ENCODE data around the gene QSER1. TPM values are rescaled to one million over a fixed set of nuclear protein-coding genes. Genes with fewer than 3 reads are reported as not detected.
A peak's percentile ranks its signal among the peaks of the same experiment; 100 is the strongest.

Gene QSER1
- total and polyA plus RNA-seq, 9 of the 15 experiments (the other 6 are each of a cell fraction or from before 2014, with no cell fraction given): 5.8 to 33.6 (median 22.3) TPM

DNA sequence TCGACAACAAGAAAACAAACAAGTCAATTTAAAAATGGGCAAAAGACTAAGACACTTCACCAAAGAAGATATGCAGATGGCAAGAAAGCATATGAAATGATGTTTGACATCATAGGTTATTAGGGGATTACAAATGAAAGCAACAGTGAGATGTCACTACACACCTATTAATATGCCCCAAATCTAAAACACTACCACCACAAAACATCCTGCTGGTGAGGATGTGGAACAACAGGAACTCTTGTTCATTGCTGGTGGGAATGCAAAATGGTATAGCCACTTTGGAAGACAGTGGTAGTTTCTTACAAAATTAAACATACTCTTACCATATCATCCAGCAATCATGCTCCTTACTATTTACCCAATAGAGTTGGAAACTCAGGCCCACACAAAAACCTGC is 33.9 kb upstream of the QSER1 start:
- H3K9me1 ChIP-seq (ENCODE audit: control insufficient read depth, insufficient read depth, low read length): no peaks in the 10 kb centered on the region
- peak; percentile 46; the same call in 1 of the 3 replicates for ATAC-seq
- ChIA-PET CTCF (ENCODE audit: low intra/inter-chr PET ratio) (no interaction called here), POLR2A (no interaction called here)
- H3K4me2 ChIP-seq (ENCODE audit: insufficient read depth, low read length): no peak overlapping the region
- no peak overlapping the region for H3K27ac ChIP-seq (ENCODE audit: extremely low read depth, low read depth, low read length)
- H3K79me2 ChIP-seq (ENCODE audit: control insufficient read depth, insufficient read depth, low read length): no peaks in the 10 kb centered on the region
- no TSS peak for BruUV-seq (replicated peaks)
- no peaks in the 10 kb centered on the region for H4K20me1 ChIP-seq (replicated peaks; ENCODE audit: control insufficient read depth, insufficient read depth, low read length)
- in situ Hi-C loops (cut with MboI) (no loop called here), intact Hi-C loops (cut with micrococcal nuclease) (no loop called here)
- no peak overlapping the region for H2AFZ ChIP-seq (ENCODE audit: low read depth, low read length)
- no peaks in the 10 kb centered on the region for H3K4me1 ChIP-seq (replicated peaks in 1 of 2; ENCODE audit: control insufficient read depth in 2 of 2, insufficient read depth in 2 of 2, low read length in 2 of 2)
- no peaks in the 10 kb centered on the region for H3K36me3 ChIP-seq (ENCODE audit: control insufficient read depth, insufficient read depth, low read length)
- no peak overlapping the region for H3K9ac ChIP-seq (ENCODE audit: insufficient read depth in 1 of 2, low read depth in 2 of 2, low read length in 2 of 2)
- no peak overlapping the region for H3K4me3 ChIP-seq
- no peaks in the 10 kb centered on the region for H3K27me3 ChIP-seq (ENCODE audit: control insufficient read depth in 2 of 2, insufficient read depth in 2 of 2, low read length in 2 of 2)
- WGBS (ENCODE audit: insufficient coverage, low coverage, missing lambda C conversion rate): 0% methylated on average over 1 of the region's 1 CpG
- no peaks in the 10 kb centered on the region for H3K9me3 ChIP-seq (replicated peaks; ENCODE audit: control insufficient read depth, insufficient read depth, low read depth, low read length)
- peak; percentile 19 for FAIRE-seq
- no peak for DNase-seq (ENCODE audit: extremely low read depth in 1 of 4, low spot score in 3 of 4)
- TF ChIP-seq, protein P1, sequence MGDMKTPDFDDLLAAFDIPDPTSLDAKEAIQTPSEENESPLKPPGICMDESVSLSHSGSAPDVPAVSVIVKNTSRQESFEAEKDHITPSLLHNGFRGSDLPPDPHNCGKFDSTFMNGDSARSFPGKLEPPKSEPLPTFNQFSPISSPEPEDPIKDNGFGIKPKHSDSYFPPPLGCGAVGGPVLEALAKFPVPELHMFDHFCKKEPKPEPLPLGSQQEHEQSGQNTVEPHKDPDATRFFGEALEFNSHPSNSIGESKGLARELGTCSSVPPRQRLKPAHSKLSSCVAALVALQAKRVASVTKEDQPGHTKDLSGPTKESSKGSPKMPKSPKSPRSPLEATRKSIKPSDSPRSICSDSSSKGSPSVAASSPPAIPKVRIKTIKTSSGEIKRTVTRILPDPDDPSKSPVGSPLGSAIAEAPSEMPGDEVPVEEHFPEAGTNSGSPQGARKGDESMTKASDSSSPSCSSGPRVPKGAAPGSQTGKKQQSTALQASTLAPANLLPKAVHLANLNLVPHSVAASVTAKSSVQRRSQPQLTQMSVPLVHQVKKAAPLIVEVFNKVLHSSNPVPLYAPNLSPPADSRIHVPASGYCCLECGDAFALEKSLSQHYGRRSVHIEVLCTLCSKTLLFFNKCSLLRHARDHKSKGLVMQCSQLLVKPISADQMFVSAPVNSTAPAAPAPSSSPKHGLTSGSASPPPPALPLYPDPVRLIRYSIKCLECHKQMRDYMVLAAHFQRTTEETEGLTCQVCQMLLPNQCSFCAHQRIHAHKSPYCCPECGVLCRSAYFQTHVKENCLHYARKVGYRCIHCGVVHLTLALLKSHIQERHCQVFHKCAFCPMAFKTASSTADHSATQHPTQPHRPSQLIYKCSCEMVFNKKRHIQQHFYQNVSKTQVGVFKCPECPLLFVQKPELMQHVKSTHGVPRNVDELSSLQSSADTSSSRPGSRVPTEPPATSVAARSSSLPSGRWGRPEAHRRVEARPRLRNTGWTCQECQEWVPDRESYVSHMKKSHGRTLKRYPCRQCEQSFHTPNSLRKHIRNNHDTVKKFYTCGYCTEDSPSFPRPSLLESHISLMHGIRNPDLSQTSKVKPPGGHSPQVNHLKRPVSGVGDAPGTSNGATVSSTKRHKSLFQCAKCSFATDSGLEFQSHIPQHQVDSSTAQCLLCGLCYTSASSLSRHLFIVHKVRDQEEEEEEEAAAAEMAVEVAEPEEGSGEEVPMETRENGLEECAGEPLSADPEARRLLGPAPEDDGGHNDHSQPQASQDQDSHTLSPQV (IDR thresholded peaks at IDR 0.05): no peak
- TF ChIP-seq MEIS2 (IDR thresholded peaks at IDR 0.05; ENCODE audit: partially characterized antibody) (no peak), CBX2 (IDR thresholded peaks at IDR 0.05; ENCODE audit: insufficient read depth, low read length, poor library complexity, severe bottlenecking) (no peak), MAZ (CRISPR knock-in tag; conservative IDR thresholded peaks at IDR 0.05 in 1 of 2, IDR thresholded peaks at IDR 0.05 in 1 of 2) (no peak), RAD21 (CRISPR knock-in tag; conservative IDR thresholded peaks at IDR 0.05 in 1 of 2, IDR thresholded peaks at IDR 0.05 in 1 of 2) (0 out of 4 replicates have a peak, but pooled peaks of 1 of the 2 experiments have one; percentile 3), GATAD2A (IDR thresholded peaks at IDR 0.05) (no peak)
- TF ChIP-seq, protein P2, sequence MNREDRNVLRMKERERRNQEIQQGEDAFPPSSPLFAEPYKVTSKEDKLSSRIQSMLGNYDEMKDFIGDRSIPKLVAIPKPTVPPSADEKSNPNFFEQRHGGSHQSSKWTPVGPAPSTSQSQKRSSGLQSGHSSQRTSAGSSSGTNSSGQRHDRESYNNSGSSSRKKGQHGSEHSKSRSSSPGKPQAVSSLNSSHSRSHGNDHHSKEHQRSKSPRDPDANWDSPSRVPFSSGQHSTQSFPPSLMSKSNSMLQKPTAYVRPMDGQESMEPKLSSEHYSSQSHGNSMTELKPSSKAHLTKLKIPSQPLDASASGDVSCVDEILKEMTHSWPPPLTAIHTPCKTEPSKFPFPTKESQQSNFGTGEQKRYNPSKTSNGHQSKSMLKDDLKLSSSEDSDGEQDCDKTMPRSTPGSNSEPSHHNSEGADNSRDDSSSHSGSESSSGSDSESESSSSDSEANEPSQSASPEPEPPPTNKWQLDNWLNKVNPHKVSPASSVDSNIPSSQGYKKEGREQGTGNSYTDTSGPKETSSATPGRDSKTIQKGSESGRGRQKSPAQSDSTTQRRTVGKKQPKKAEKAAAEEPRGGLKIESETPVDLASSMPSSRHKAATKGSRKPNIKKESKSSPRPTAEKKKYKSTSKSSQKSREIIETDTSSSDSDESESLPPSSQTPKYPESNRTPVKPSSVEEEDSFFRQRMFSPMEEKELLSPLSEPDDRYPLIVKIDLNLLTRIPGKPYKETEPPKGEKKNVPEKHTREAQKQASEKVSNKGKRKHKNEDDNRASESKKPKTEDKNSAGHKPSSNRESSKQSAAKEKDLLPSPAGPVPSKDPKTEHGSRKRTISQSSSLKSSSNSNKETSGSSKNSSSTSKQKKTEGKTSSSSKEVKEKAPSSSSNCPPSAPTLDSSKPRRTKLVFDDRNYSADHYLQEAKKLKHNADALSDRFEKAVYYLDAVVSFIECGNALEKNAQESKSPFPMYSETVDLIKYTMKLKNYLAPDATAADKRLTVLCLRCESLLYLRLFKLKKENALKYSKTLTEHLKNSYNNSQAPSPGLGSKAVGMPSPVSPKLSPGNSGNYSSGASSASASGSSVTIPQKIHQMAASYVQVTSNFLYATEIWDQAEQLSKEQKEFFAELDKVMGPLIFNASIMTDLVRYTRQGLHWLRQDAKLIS (CRISPR knock-in tag; IDR thresholded peaks at IDR 0.05): no peak
- TF ChIP-seq, protein P3, sequence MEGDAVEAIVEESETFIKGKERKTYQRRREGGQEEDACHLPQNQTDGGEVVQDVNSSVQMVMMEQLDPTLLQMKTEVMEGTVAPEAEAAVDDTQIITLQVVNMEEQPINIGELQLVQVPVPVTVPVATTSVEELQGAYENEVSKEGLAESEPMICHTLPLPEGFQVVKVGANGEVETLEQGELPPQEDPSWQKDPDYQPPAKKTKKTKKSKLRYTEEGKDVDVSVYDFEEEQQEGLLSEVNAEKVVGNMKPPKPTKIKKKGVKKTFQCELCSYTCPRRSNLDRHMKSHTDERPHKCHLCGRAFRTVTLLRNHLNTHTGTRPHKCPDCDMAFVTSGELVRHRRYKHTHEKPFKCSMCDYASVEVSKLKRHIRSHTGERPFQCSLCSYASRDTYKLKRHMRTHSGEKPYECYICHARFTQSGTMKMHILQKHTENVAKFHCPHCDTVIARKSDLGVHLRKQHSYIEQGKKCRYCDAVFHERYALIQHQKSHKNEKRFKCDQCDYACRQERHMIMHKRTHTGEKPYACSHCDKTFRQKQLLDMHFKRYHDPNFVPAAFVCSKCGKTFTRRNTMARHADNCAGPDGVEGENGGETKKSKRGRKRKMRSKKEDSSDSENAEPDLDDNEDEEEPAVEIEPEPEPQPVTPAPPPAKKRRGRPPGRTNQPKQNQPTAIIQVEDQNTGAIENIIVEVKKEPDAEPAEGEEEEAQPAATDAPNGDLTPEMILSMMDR (IDR thresholded peaks at IDR 0.05 in 2 of 3, conservative IDR thresholded peaks at IDR 0.05 in 1 of 3; ENCODE audit: insufficient read depth in 2 of 3, low read depth in 1 of 3, low read length in 3 of 3): peak in 1 of 3 experiments; percentile 19; a peak in 2 of 6 replicates
- TF ChIP-seq, protein P4, sequence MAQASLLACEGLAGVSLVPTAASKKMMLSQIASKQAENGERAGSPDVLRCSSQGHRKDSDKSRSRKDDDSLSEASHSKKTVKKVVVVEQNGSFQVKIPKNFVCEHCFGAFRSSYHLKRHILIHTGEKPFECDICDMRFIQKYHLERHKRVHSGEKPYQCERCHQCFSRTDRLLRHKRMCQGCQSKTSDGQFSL (CRISPR knock-in tag; IDR thresholded peaks at IDR 0.05): no peak
- TF ChIP-seq, protein P4 (tag; IDR thresholded peaks at IDR 0.05): no peak
